Subcutaneous abdominal adipose tissue (tissue), 5 donors: ENCODE results near the gene ZNF786.
"Not testable (repeated sequence)": the region's sequence is repeated elsewhere in the genome, so short reads cannot be mapped to it uniquely, and the experiment has no call there.

ENCODE experiments used
- H3K27ac ChIP-seq: one replicate; pipeline ENCODE4 v1.7.0; 2013; ENCODE audit warnings: low read depth, mild to moderate bottlenecking, inconsistent platforms, low read length, moderate library complexity
- H3K27me3 ChIP-seq, 5 donors: one replicate each; pipeline ENCODE4 v1.7.0; 2013; ENCODE audit warnings: low read length in 5 of 5, inconsistent platforms in 1 of 5; ENCODE audit not compliant: control insufficient read depth in 5 of 5, insufficient read depth in 4 of 5
- H3K36me3 ChIP-seq, 5 donors: one replicate each; pipeline ENCODE4 v1.7.0; 2013; ENCODE audit warnings: low read length in 5 of 5; ENCODE audit not compliant: control insufficient read depth in 5 of 5, insufficient read depth in 5 of 5
- H3K4me1 ChIP-seq, 5 donors: one replicate each; pipeline ENCODE4 v1.7.0; 2013; ENCODE audit warnings: low read length in 5 of 5, mild to moderate bottlenecking in 3 of 5, moderate library complexity in 1 of 5; ENCODE audit not compliant: control insufficient read depth in 5 of 5, insufficient read depth in 5 of 5
- H3K4me3 ChIP-seq, 5 donors: one replicate each; pipeline ENCODE4 v1.7.0; 2013; ENCODE audit warnings: low read length in 5 of 5, low read depth in 1 of 5
- H3K9ac ChIP-seq, 5 donors: one replicate each; pipeline ENCODE4 v1.7.0; 2013; ENCODE audit warnings: low read length in 5 of 5, mild to moderate bottlenecking in 4 of 5, moderate library complexity in 3 of 5
- H3K9me3 ChIP-seq, 5 donors: one replicate each; pipeline ENCODE4 v1.7.0; 2013; ENCODE audit warnings: low read length in 5 of 5; ENCODE audit not compliant: control insufficient read depth in 5 of 5
- donor health status: healthy.
- donor health status: healthy.
- donor health status: healthy.
- donor health status: healthy.
- donor health status: healthy.

The ZNF786 gene

GRCh38 chr7:149041350-149041749, 49.2 kb downstream of the ZNF786 start:
- H3K9ac ChIP-seq, result no peak overlapping the region
- no peaks in the 10 kb centered on the region for H3K36me3 ChIP-seq
- peaks cover 0 to 3% (median 2%) of the 10 kb centered on the region in 5 donors for H3K9me3 ChIP-seq
- no peak overlapping the region for H3K27ac ChIP-seq
- peaks cover 0 to 2% (median 0%) of the 10 kb centered on the region in 5 donors for H3K27me3 ChIP-seq
- no peaks in the 10 kb centered on the region for H3K4me1 ChIP-seq
- no peak overlapping the region for H3K4me3 ChIP-seq

- not testable (repeated sequence) for H3K9ac ChIP-seq, H3K9me3 ChIP-seq, H3K36me3 ChIP-seq, H3K27ac ChIP-seq, H3K4me3 ChIP-seq, H3K27me3 ChIP-seq, H3K4me1 ChIP-seq
Observed at GRCh38 chr7:149038641-149039040, 51.9 kb downstream of the ZNF786 start.

- H3K9ac ChIP-seq, result no peak overlapping the region
- H3K9me3 ChIP-seq, result peaks cover 0 to 3% (median 2%) of the 10 kb centered on the region in 5 donors
- no peaks in the 10 kb centered on the region for H3K4me1 ChIP-seq
- H3K27ac ChIP-seq, result no peak overlapping the region
- no peaks in the 10 kb centered on the region for H3K36me3 ChIP-seq
- peaks cover 0 to 2% (median 0%) of the 10 kb centered on the region in 5 donors for H3K27me3 ChIP-seq
- H3K4me3 ChIP-seq, result no peak overlapping the region
Observed at GRCh38 chr7:149036676-149037075, 53.8 kb downstream of the ZNF786 start.

- Histone ChIP-seq H3K4me1 (peaks cover 0 to 26% (median 23%) of the 10 kb centered on the region in 5 donors), H3K9ac (no peak overlapping the region), H3K36me3 (no peaks in the 10 kb centered on the region), H3K4me3 (no peak overlapping the region), H3K27me3 (no peaks in the 10 kb centered on the region), H3K27ac (no peak overlapping the region), H3K9me3 (no peaks in the 10 kb centered on the region)
Observed at GRCh38 chr7:149031353-149031910, 59.1 kb downstream of the ZNF786 start.

GRCh38 chr7:149030439-149030838, 60.1 kb downstream of the ZNF786 start:
- not testable (repeated sequence) for H3K4me3 ChIP-seq, H3K27ac ChIP-seq, H3K9me3 ChIP-seq, H3K9ac ChIP-seq, H3K27me3 ChIP-seq, H3K36me3 ChIP-seq
- H3K4me1 ChIP-seq, result peaks cover 0 to 27% (median 26%) of the 10 kb centered on the region in 5 donors

- H3K9ac ChIP-seq, result peak within 1 kb of the TSS; percentile 71 to 89 (median 83)
- H3K27ac ChIP-seq, result peak within 1 kb of the TSS; percentile 82
- H3K4me1 ChIP-seq, result peaks cover 0 to 30% (median 26%) of the 10 kb centered on the region in 5 donors
- H3K36me3 ChIP-seq, result no peaks in the 10 kb centered on the region
- H3K4me3 ChIP-seq, result peak within 1 kb of the TSS; percentile 57 to 84 (median 83)
- H3K27me3 ChIP-seq, result no peaks in the 10 kb centered on the region
- H3K9me3 ChIP-seq, result no peaks in the 10 kb centered on the region
Observed at GRCh38 chr7:149028346-149029109, 62.0 kb downstream of the ZNF786 start, which contains the start of gene PDIA4. Gene PDIA4 (minus strand): TSS chr7:149028505. CDS start chr7:149028408, 97 bp downstream.

- H3K9ac ChIP-seq, result peak overlapping the region; percentile 43 to 89 (median 83)
Observed at GRCh38 chr7:149027611-149028345, 62.7 kb downstream of the ZNF786 start.

GRCh38 chr7:149027055-149027454, 63.5 kb downstream of the ZNF786 start:
- peaks cover 0 to 31% (median 27%) of the 10 kb centered on the region in 5 donors for H3K4me1 ChIP-seq
- H3K9me3 ChIP-seq, result no peaks in the 10 kb centered on the region
- peak overlapping the region; percentile 82 for H3K27ac ChIP-seq
- H3K27me3 ChIP-seq, result no peaks in the 10 kb centered on the region
- H3K36me3 ChIP-seq, result no peaks in the 10 kb centered on the region
- H3K4me3 ChIP-seq, result peak overlapping the region; percentile 2 to 84 (median 75)
- peak overlapping the region; percentile 20 to 89 (median 83) for H3K9ac ChIP-seq

More at GRCh38 chr7:149027611-149028345, 62.7 kb downstream of the ZNF786 start:
- no peaks in the 10 kb centered on the region for H3K9me3 ChIP-seq
- H3K27ac ChIP-seq, result peak overlapping the region; percentile 82
- no peaks in the 10 kb centered on the region for H3K27me3 ChIP-seq
- no peaks in the 10 kb centered on the region for H3K36me3 ChIP-seq
- H3K4me1 ChIP-seq, result peaks cover 0 to 30% (median 26%) of the 10 kb centered on the region in 5 donors
- H3K4me3 ChIP-seq, result peak overlapping the region; percentile 57 to 84 (median 83)

- Histone ChIP-seq H3K4me3 (no peak overlapping the region), H3K27ac (no peak overlapping the region), H3K36me3 (peaks cover 0 to 15% (median 14%) of the 10 kb centered on the region in 5 donors), H3K4me1 (peaks cover 0 to 24% (median 19%) of the 10 kb centered on the region in 5 donors), H3K27me3 (no peaks in the 10 kb centered on the region), H3K9ac (no peak overlapping the region), H3K9me3 (no peaks in the 10 kb centered on the region)
Observed at GRCh38 chr7:149023662-149024061, 66.9 kb downstream of the ZNF786 start.
